Hematopoietic multipotent progenitor cell (in vitro differentiated cells): ENCODE measurements around the gene DUSP9. TPM values are rescaled to one million over a fixed set of nuclear protein-coding genes. Genes with fewer than 3 reads are reported as not detected.

Experiments used
- small RNA-seq: library from RNA; depleted of rRNA; stranded (forward); fragments of <200 nt; gene quantifications from one replicate; pipeline ENCODE3, GENCODE V24; 2012
- total RNA-seq: library from RNA; depleted of rRNA; stranded (reverse); fragments of >200 nt; gene quantifications from one replicate; pipeline ENCODE4 v1.2.3, GENCODE V29; 2012

DUSP9 gene
- total RNA-seq, 1 donor, result not detected

Small RNA genes within 50 kb of the gene (small RNA-seq; reads per million reads assigned to genes)
- gene RN7SL687P, result not detected

Other genes with a start within 250 kb of the DUSP9 start
- not detected for gene PNMA6E, start 245.9 kb upstream of the DUSP9 start, total RNA-seq
- gene ZFP92, start 235.7 kb upstream of the DUSP9 start, total RNA-seq, result 3.0 TPM
- 4.3 TPM for gene TREX2, start 201.1 kb upstream of the DUSP9 start, total RNA-seq
- 13.5 TPM for gene HAUS7, start 176.6 kb upstream of the DUSP9 start, total RNA-seq
- not detected for gene BGN, start 152.2 kb upstream of the DUSP9 start, total RNA-seq
- gene ATP2B3, start 129.6 kb upstream of the DUSP9 start, total RNA-seq, result not detected
- 32.3 TPM for gene CCNQ, start 48.1 kb upstream of the DUSP9 start, total RNA-seq
- gene PNCK, start 26.6 kb downstream of the DUSP9 start, total RNA-seq, result not detected
- 2.2 TPM for gene SLC6A8, start 40.7 kb downstream of the DUSP9 start, total RNA-seq
- gene BCAP31, start 77.2 kb downstream of the DUSP9 start, total RNA-seq, result 107 TPM
- gene ABCD1, start 77.7 kb downstream of the DUSP9 start, total RNA-seq, result 17.2 TPM
- gene PLXNB3, start 117.0 kb downstream of the DUSP9 start, total RNA-seq, result 0.54 TPM
- gene SRPK3, start 133.8 kb downstream of the DUSP9 start, total RNA-seq, result 0.27 TPM
- gene IDH3G, start 147.2 kb downstream of the DUSP9 start, total RNA-seq, result 117 TPM
- gene SSR4, start 147.5 kb downstream of the DUSP9 start, total RNA-seq, result 268 TPM
- gene PDZD4, start 183.3 kb downstream of the DUSP9 start, total RNA-seq, result under 0.01 TPM
- under 0.01 TPM for gene L1CAM, start 239.0 kb downstream of the DUSP9 start, total RNA-seq